Prostate gland (tissue), 2 donors: Measurements from ENCODE around the gene PTPRD. TPM values are rescaled to one million over a fixed set of nuclear protein-coding genes. Genes with fewer than 3 reads are reported as not detected.
"Not testable (repeated sequence)": the region's sequence is repeated elsewhere in the genome, so short reads cannot be mapped to it uniquely, and the experiment has no call there.

ENCODE experiments used
- DNase-seq: peaks from one replicate; pipeline ENCODE4 v3.0.0-alpha.2; 2019; ENCODE audit warnings: low spot score
- H3K27ac ChIP-seq, 2 donors: fragments of 200-600 bp; sonication (generic); 2 replicates each; pipeline ENCODE4 v1.5.1; 2017 to 2019
- H3K27me3 ChIP-seq: fragments of 200-600 bp; sonication (generic); replicated peaks from 2 replicates; pipeline ENCODE4 v1.5.1; 2019; ENCODE audit not compliant: insufficient read depth
- H3K36me3 ChIP-seq, 2 donors: fragments of 200-600 bp; sonication (generic); 1 replicate in 1 of 2; 2 replicates in 1 of 2; pipeline versions ENCODE4 v1.5.1 to v1.8.1; 2017 to 2019
- H3K4me1 ChIP-seq: fragments of 200-600 bp; sonication (generic); replicated peaks from 2 replicates; pipeline ENCODE4 v1.5.1; 2019
- H3K4me3 ChIP-seq, 2 donors: fragments of 200-600 bp; sonication (generic); 2 replicates each; pipeline ENCODE4 v1.5.1; 2017 to 2019
- H3K9me3 ChIP-seq: fragments of 200-600 bp; sonication (generic); 2 replicates; pipeline ENCODE4 v1.5.1; 2017
- POLR2A ChIP-seq: fragments of 450-650 bp; IDR thresholded peaks from one replicate; pipeline ENCODE4 v1.6.1; 2016; ENCODE audit warnings: antibody characterized with exemption, mild to moderate bottlenecking
- POLR2AphosphoS5 ChIP-seq: sonication (generic); formaldehyde crosslinking; IDR thresholded peaks from one replicate; pipeline ENCODE4 v1.6.1; 2017; ENCODE audit warnings: antibody characterized with exemption
- WGBS: methylation state at CpG from one replicate; pipeline ENCODE4 v1.1.5; 2018; 5-methylcytosine and 5-hydroxymethylcytosine counted together
- intact Hi-C: fragments of 100-400 bp; cut with DNase I; formaldehyde crosslinking; loops from one replicate; pipeline ENCODE4 v1.14.2; 2022
- total RNA-seq, 2 donors: library from RNA; depleted of rRNA; stranded (reverse); fragments of >200 nt; gene quantifications; one replicate each; pipeline ENCODE4 v1.1.0, GENCODE V29; 2016
- TF ChIP-seq, protein P1 (sequence below), 4 experiments: fragments of 200-600 bp in 2 of 4; fragments of 450-650 bp in 2 of 4; sonication (generic) in 2 of 4; IDR thresholded peaks; 1 replicate in 3 of 4; 2 replicates in 1 of 4; pipeline ENCODE4 v1.5.1; 2016 to 2019; ENCODE audit warnings: antibody characterized with exemption in 4 of 4, mild to moderate bottlenecking in 2 of 4, moderate library complexity in 2 of 4

The PTPRD gene
- total RNA-seq, 2 donors from 2014 or later: 5.8 to 23.1 TPM

GRCh38 chr9:10366171-10366779, 246.5 kb downstream of the PTPRD start:
- Histone ChIP-seq H3K27ac (no peak overlapping the region), H3K9me3 (no peaks in the 10 kb centered on the region), H3K4me3 (no peak overlapping the region), H3K36me3 (no peaks in the 10 kb centered on the region), H3K4me1 (no peaks in the 10 kb centered on the region), H3K27me3 (no peaks in the 10 kb centered on the region)
- TF ChIP-seq, protein P1, sequence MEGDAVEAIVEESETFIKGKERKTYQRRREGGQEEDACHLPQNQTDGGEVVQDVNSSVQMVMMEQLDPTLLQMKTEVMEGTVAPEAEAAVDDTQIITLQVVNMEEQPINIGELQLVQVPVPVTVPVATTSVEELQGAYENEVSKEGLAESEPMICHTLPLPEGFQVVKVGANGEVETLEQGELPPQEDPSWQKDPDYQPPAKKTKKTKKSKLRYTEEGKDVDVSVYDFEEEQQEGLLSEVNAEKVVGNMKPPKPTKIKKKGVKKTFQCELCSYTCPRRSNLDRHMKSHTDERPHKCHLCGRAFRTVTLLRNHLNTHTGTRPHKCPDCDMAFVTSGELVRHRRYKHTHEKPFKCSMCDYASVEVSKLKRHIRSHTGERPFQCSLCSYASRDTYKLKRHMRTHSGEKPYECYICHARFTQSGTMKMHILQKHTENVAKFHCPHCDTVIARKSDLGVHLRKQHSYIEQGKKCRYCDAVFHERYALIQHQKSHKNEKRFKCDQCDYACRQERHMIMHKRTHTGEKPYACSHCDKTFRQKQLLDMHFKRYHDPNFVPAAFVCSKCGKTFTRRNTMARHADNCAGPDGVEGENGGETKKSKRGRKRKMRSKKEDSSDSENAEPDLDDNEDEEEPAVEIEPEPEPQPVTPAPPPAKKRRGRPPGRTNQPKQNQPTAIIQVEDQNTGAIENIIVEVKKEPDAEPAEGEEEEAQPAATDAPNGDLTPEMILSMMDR (IDR thresholded peaks at IDR 0.05): peak in 3 of 4 experiments; percentile 35 to 41 (median 41)
- no peak for TF ChIP-seq POLR2A
- DNase-seq: peak; percentile 4
- 32% methylated on average over 3 of the region's 3 CpGs for WGBS
- intact Hi-C loops: no loop called here

DNA sequence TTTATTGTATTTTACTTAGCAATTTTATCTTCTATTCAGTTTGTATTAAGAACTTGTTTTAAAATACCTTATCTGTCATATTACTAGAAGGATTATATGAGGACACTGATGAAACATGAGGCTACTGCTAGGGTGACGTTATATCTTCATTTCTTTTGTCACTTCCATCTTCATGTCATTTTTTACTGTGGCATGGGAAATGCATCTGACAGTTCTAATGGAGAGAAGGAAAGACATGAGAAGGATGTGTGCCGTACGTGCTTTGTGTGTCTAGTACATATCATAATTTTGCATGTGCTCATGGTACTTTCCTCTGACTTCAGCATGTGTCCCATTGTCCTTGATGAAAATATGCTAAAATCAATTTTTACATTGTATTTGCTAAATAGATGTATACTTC, 258.2 kb downstream of the PTPRD start:
- TF ChIP-seq, protein P1 (IDR thresholded peaks at IDR 0.05): no peak
- TF ChIP-seq POLR2A: no peak
- no peak for TF ChIP-seq POLR2AphosphoS5
- no peaks in the 10 kb centered on the region for H3K4me1 ChIP-seq
- DNase-seq: no peak
- no peaks in the 10 kb centered on the region for H3K9me3 ChIP-seq
- no peaks in the 10 kb centered on the region for H3K27me3 ChIP-seq
- H3K36me3 ChIP-seq: no peaks in the 10 kb centered on the region
- 64% methylated on average over 3 of the region's 3 CpGs for WGBS
- intact Hi-C loops: no loop called here
- H3K27ac ChIP-seq: no peak overlapping the region
- no peak overlapping the region for H3K4me3 ChIP-seq

GRCh38 chr9:10345621-10346020, 267.2 kb downstream of the PTPRD start:
- H3K4me3 ChIP-seq, H3K27me3 ChIP-seq, intact Hi-C loops, H3K27ac ChIP-seq, H3K4me1 ChIP-seq, H3K36me3 ChIP-seq, DNase-seq, H3K9me3 ChIP-seq: not testable (repeated sequence)
- WGBS: 72% methylated on average over 5 of the region's 5 CpGs

- Histone ChIP-seq H3K9me3 (no peaks in the 10 kb centered on the region), H3K27me3 (no peaks in the 10 kb centered on the region), H3K27ac (no peak overlapping the region), H3K4me1 (no peaks in the 10 kb centered on the region), H3K36me3 (no peaks in the 10 kb centered on the region), H3K4me3 (no peak overlapping the region)
- TF ChIP-seq, protein P1 (IDR thresholded peaks at IDR 0.05): no peak
- TF ChIP-seq POLR2AphosphoS5: no peak
- 87% methylated on average over 2 of the region's 2 CpGs for WGBS
- DNase-seq: no peak
- intact Hi-C loops: no loop called here
Observed at GRCh38 chr9:10341057-10341456, 271.7 kb downstream of the PTPRD start.

GRCh38 chr9:10339152-10339551, 273.6 kb downstream of the PTPRD start:
- TF ChIP-seq, protein P1 (IDR thresholded peaks at IDR 0.05): no peak
- TF ChIP-seq POLR2AphosphoS5 (no peak), POLR2A (no peak)
- intact Hi-C loops: no loop called here
- Histone ChIP-seq H3K4me3 (no peak overlapping the region), H3K36me3 (no peaks in the 10 kb centered on the region), H3K27ac (no peak overlapping the region), H3K9me3 (no peaks in the 10 kb centered on the region), H3K27me3 (no peaks in the 10 kb centered on the region), H3K4me1 (no peaks in the 10 kb centered on the region)
- no peak for DNase-seq
